HCT116 (cell line): ENCODE data around the gene TCP11L1. TPM values are rescaled to one million over a fixed set of nuclear protein-coding genes. Genes with fewer than 3 reads are reported as not detected.

Source experiments
- ATAC-seq: fragments of 200-7000 bp; cut with Tn5 transposase; 2 replicates; pipeline ENCODE4 v1.9.1; 2020; ENCODE audit warnings: mild to moderate bottlenecking, moderate library complexity
- BruUV-seq: library from RNA; stranded (reverse); fragments of 400-500 nt; replicated peaks from 2 replicates; lab custom pipeline; 2021; lab: Mats Ljungman, UMichigan
- CTCF ChIA-PET: fragments of 300-600 bp; sonication (Branson Sonifier 250); formaldehyde crosslinking; loops from one replicate; lab custom pipeline; 2021; ENCODE audit warnings: antibody characterized with exemption; lab: Charles Lee
- POLR2A ChIA-PET: fragments of 300-600, 350-600 bp; sonication (Branson Sonifier 250); formaldehyde crosslinking; loops from one replicate; lab custom pipeline; 2021; ENCODE audit warnings: antibody characterized with exemption; lab: Charles Lee
- RAD21 ChIA-PET, 2 experiments: fragments of 300-600 bp; sonication (Branson Sonifier 250); formaldehyde crosslinking; loops; one replicate each; lab custom pipeline; 2023; ENCODE audit warnings: low total read pairs in 2 of 2; ENCODE audit not compliant: uncharacterized antibody in 2 of 2, unreplicated experiment in 2 of 2, low non-redundant PET in 1 of 2; lab: Charles Lee
- DNase-seq: peaks from one replicate; pipeline ENCODE4 v3.0.0-alpha.2; 2010; ENCODE audit warnings: low read depth, low spot score
- H2AFZ ChIP-seq: fragments of 200-600 bp; shearing (Covaris generic), sonication (generic); 2 replicates; pipeline ENCODE4 v1.6.1; 2017; ENCODE audit warnings: low read depth, mixed run types, mixed read lengths, antibody characterized with exemption, low read length; ENCODE audit not compliant: poor library complexity, severe bottlenecking
- H3K27ac ChIP-seq: 2 replicates; pipeline ENCODE4 v1.5.1; 2012; ENCODE audit warnings: low read depth, low read length
- H3K27me3 ChIP-seq: fragments of 200-600 bp; sonication (generic); 2 replicates; pipeline ENCODE4 v1.6.1; 2016; ENCODE audit warnings: mixed run types, low read length, mixed read lengths; ENCODE audit not compliant: insufficient read depth
- H3K36me3 ChIP-seq, 2 experiments: fragments of 200-500 bp in 1 of 2; fragments of 200-600 bp in 1 of 2; sonication (Bioruptor generic) in 1 of 2; sonication (generic) in 1 of 2; 2 replicates each; pipeline versions ENCODE4 v1.5.1 to v1.6.1; 2014 to 2016; ENCODE audit warnings: low read length in 2 of 2, inconsistent platforms in 1 of 2, mixed read lengths in 1 of 2, mixed run types in 1 of 2; ENCODE audit not compliant: insufficient read depth in 2 of 2, control insufficient read depth in 1 of 2
- H3K4me1 ChIP-seq, 2 experiments: fragments of 200-600 bp in 1 of 2; sonication (generic) in 1 of 2; 2 replicates each; pipeline versions ENCODE4 v1.5.1 to v1.6.1; 2012 to 2017; ENCODE audit warnings: low read length in 2 of 2, inconsistent platforms in 1 of 2, mild to moderate bottlenecking in 1 of 2, mixed read lengths in 1 of 2, mixed run types in 1 of 2, moderate library complexity in 1 of 2; ENCODE audit not compliant: insufficient read depth in 2 of 2, control insufficient read depth in 1 of 2
- H3K4me2 ChIP-seq: fragments of 200-600 bp; sonication (generic); 2 replicates; pipeline ENCODE4 v1.6.1; 2017; ENCODE audit warnings: mixed run types, low read length, mixed read lengths
- H3K4me3 ChIP-seq, 2 experiments: fragments of 200-600 bp in 1 of 2; sonication (generic) in 1 of 2; replicated peaks in 1 of 2; 2 replicates each; pipeline ENCODE4 v1.5.1; 2011 to 2016; ENCODE audit warnings: low read length in 2 of 2, control low read depth in 1 of 2, low read depth in 1 of 2, mild to moderate bottlenecking in 1 of 2, mixed read lengths in 1 of 2, mixed run types in 1 of 2
- H3K79me2 ChIP-seq: fragments of 200-600 bp; sonication (generic); 2 replicates; pipeline ENCODE4 v1.6.1; 2017; ENCODE audit warnings: mild to moderate bottlenecking, mixed run types, low read length, moderate library complexity, mixed read lengths; ENCODE audit not compliant: insufficient read depth
- H3K9ac ChIP-seq: fragments of 200-600 bp; sonication (generic); 2 replicates; pipeline ENCODE4 v1.6.1; 2016; ENCODE audit warnings: low read length, mixed read lengths
- H3K9me2 ChIP-seq: fragments of 200-600 bp; sonication (generic), shearing (Covaris generic); 2 replicates; pipeline ENCODE4 v1.6.1; 2017; ENCODE audit warnings: mixed run types, mild to moderate bottlenecking, moderate library complexity; ENCODE audit not compliant: insufficient read depth
- H3K9me3 ChIP-seq, 2 experiments: fragments of 200-500 bp in 1 of 2; fragments of 200-600 bp in 1 of 2; sonication (Bioruptor generic) in 1 of 2; sonication (generic) in 1 of 2; 2 replicates each; pipeline ENCODE4 v1.6.1; 2014 to 2017; ENCODE audit warnings: low read length in 2 of 2, mixed read lengths in 2 of 2, inconsistent platforms in 1 of 2, low read depth in 1 of 2, mild to moderate bottlenecking in 1 of 2, mixed run types in 1 of 2, moderate library complexity in 1 of 2; ENCODE audit not compliant: control insufficient read depth in 1 of 2, insufficient read depth in 1 of 2
- H4K20me1 ChIP-seq: fragments of 200-600 bp; sonication (generic), shearing (Covaris generic); 2 replicates; pipeline ENCODE4 v1.6.1; 2017; ENCODE audit warnings: mixed run types, mild to moderate bottlenecking, moderate library complexity; ENCODE audit not compliant: insufficient read depth
- CTCF ChIP-seq, 3 experiments: fragments of 200-600 bp in 1 of 3; sonication (generic) in 1 of 3; IDR thresholded peaks in 2 of 3; conservative IDR thresholded peaks in 1 of 3; 2 replicates each; pipeline ENCODE4 v1.5.1; 2012 to 2017; ENCODE audit warnings: low read depth in 2 of 3, low read length in 2 of 3, antibody characterized with exemption in 1 of 3, borderline replicate concordance in 1 of 3, control low read depth in 1 of 3, mild to moderate bottlenecking in 1 of 3, mixed read lengths in 1 of 3, mixed run types in 1 of 3, moderate library complexity in 1 of 3; ENCODE audit not compliant: insufficient read depth in 1 of 3
- MAX ChIP-seq: IDR thresholded peaks from 2 replicates; pipeline ENCODE4 v1.6.1; 2012
- REST ChIP-seq: IDR thresholded peaks from 2 replicates; pipeline ENCODE4 v1.6.1; 2012; ENCODE audit warnings: low read depth
- intact Hi-C: fragments of 100-400 bp; cut with micrococcal nuclease; formaldehyde crosslinking; loops from 2 replicates; pipeline ENCODE4 v1.10.0; 2022
- total RNA-seq: library from RNA; stranded (reverse); gene quantifications from one replicate; pipeline ENCODE4 v1.2.1, GENCODE V29; 2021; ENCODE audit not compliant: unreplicated experiment

The TCP11L1 gene
- total RNA-seq, 1 experiment from 2014 or later, result 12.0 TPM

- intact Hi-C loops, result no loop called here
- Histone ChIP-seq H3K27me3 (no peaks in the 10 kb centered on the region), H3K4me3 (no peak overlapping the region), H3K9me2 (no peaks in the 10 kb centered on the region), H3K9me3 (no peaks in the 10 kb centered on the region), H3K36me3 (no peaks in the 10 kb centered on the region; a peak in 1 of 4 replicates), H3K4me1 (no peaks in the 10 kb centered on the region), H3K79me2 (no peaks in the 10 kb centered on the region), H3K27ac (no peak overlapping the region), H3K9ac (no peak overlapping the region), H4K20me1 (no peaks in the 10 kb centered on the region), H2AFZ (no peak overlapping the region), H3K4me2 (no peak overlapping the region)
- no peak for TF ChIP-seq MAX
- TF ChIP-seq CTCF (IDR thresholded peaks at IDR 0.05 in 2 of 3, conservative IDR thresholded peaks at IDR 0.05 in 1 of 3; ENCODE audit: borderline replicate concordance in 1 of 3, insufficient read depth in 1 of 3, low read depth in 2 of 3, low read length in 2 of 3), result no peak
- TF ChIP-seq REST, result no peak
- ChIA-PET CTCF (no interaction called here), POLR2A (no interaction called here), RAD21 (no interaction called here)
- BruUV-seq, result no TSS peak
- no peak for ATAC-seq
- peak; percentile 8 for DNase-seq
Measured at GRCh38 chr11:33072465-33072864, 33.1 kb downstream of the TCP11L1 start.
